ENCODE results near the gene SIK3.

SIK3 gene

GRCh38 chr11:116832350-116833290 lies 265.6 kb downstream of the SIK3 start:
- no peak for TF ChIP-seq FOXP2 (optimal IDR thresholded peaks at IDR 0.05; ENCODE audit: borderline replicate concordance, extremely low read depth, extremely low read length, insufficient read depth)
- TF ChIP-seq REST (IDR thresholded peaks at IDR 0.05; ENCODE audit: insufficient read depth in 1 of 2, low read depth in 2 of 2, low read length in 2 of 2): no peak
- TF ChIP-seq SIN3A (IDR thresholded peaks at IDR 0.05; ENCODE audit: borderline replicate concordance, insufficient read depth, low read length): no peak
- no peak for TF ChIP-seq POLR2AphosphoS5 (IDR thresholded peaks at IDR 0.05; ENCODE audit: low read depth, low read length)
- no peak for TF ChIP-seq TAF1 (IDR thresholded peaks at IDR 0.05; ENCODE audit: borderline replicate concordance, insufficient read depth, low read length)

GRCh38 chr11:116831790-116832349 lies 266.4 kb downstream of the SIK3 start:
- TF ChIP-seq FOXP2 (optimal IDR thresholded peaks at IDR 0.05; ENCODE audit: borderline replicate concordance, extremely low read depth, extremely low read length, insufficient read depth) (no peak), POLR2AphosphoS5 (IDR thresholded peaks at IDR 0.05; ENCODE audit: low read depth, low read length) (no peak), SIN3A (IDR thresholded peaks at IDR 0.05; ENCODE audit: borderline replicate concordance, insufficient read depth, low read length) (no peak), TAF1 (IDR thresholded peaks at IDR 0.05; ENCODE audit: borderline replicate concordance, insufficient read depth, low read length) (no peak), REST (IDR thresholded peaks at IDR 0.05; ENCODE audit: insufficient read depth in 1 of 2, low read depth in 2 of 2, low read length in 2 of 2) (no peak)

GRCh38 chr11:116830184-116830912 lies 267.9 kb downstream of the SIK3 start:
- TF ChIP-seq SIN3A (IDR thresholded peaks at IDR 0.05; ENCODE audit: borderline replicate concordance, insufficient read depth, low read length): no peak
- TF ChIP-seq FOXP2 (optimal IDR thresholded peaks at IDR 0.05; ENCODE audit: borderline replicate concordance, extremely low read depth, extremely low read length, insufficient read depth): no peak
- TF ChIP-seq POLR2AphosphoS5 (IDR thresholded peaks at IDR 0.05; ENCODE audit: low read depth, low read length): no peak
- TF ChIP-seq REST (IDR thresholded peaks at IDR 0.05; ENCODE audit: insufficient read depth in 1 of 2, low read depth in 2 of 2, low read length in 2 of 2): no peak
- no peak for TF ChIP-seq TAF1 (IDR thresholded peaks at IDR 0.05; ENCODE audit: borderline replicate concordance, insufficient read depth, low read length)

- no peak for TF ChIP-seq POLR2AphosphoS5 (IDR thresholded peaks at IDR 0.05; ENCODE audit: low read depth, low read length)
- no peak for TF ChIP-seq FOXP2 (optimal IDR thresholded peaks at IDR 0.05; ENCODE audit: borderline replicate concordance, extremely low read depth, extremely low read length, insufficient read depth)
- TF ChIP-seq REST (IDR thresholded peaks at IDR 0.05; ENCODE audit: insufficient read depth in 1 of 2, low read depth in 2 of 2, low read length in 2 of 2): no peak
- TF ChIP-seq TAF1 (IDR thresholded peaks at IDR 0.05; ENCODE audit: borderline replicate concordance, insufficient read depth, low read length): no peak
- no peak for TF ChIP-seq SIN3A (IDR thresholded peaks at IDR 0.05; ENCODE audit: borderline replicate concordance, insufficient read depth, low read length)
These were observed 268.6 kb downstream of the SIK3 start, which contains the start of gene APOC3 for GRCh38 chr11:116829525-116830183. TSS of gene APOC3 (plus strand) at chr11:116829907. CDS start at chr11:116830583, 676 bp downstream.
